Hippocampal formation (tissue), 2 donors: ENCODE results near the gene TBC1D8.
"Not testable (repeated sequence)": the region's sequence is repeated elsewhere in the genome, so short reads cannot be mapped to it uniquely, and the experiment has no call there.

Experiments
- DNase-seq, 2 donors: peaks; one replicate each; lab custom pipeline; 2025; lab: John Stamatoyannopoulos, UW

TBC1D8 gene

DNA sequence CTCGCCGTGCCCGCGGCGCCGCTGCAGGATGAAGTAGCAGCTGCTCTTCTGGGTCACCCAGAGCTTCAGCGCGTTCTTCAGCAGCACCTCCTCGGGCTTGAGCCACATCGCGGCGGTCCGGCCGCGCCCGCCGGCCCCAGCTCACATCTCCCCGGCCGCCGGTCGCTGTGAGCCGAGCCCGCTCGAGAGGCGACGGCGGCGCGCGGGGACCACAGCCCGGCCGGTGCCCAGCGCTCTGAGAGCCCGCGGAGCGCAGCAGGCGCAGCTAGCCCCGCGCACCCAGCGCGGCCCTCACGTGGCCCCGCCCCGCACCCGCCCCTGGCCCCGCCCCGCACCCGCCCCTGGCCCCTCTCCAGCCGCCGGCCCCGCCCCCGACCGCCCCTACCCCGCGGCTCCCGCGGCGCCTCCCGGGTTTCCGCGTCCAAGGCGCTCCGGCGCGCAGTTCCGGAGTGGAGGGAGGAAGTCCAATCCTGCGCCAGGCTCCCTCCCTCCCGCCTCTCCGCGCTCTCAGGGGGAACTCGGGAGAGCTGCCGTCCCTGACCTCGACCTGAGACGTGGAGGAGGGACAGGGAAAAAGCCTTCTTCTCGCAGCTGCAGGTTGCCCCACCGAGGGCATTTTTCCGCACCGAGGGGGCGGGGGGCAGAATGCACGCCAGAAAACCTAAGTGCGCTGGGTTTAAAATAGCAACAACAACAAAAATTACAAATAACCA lies at the start of gene TBC1D8:
Gene TBC1D8, minus strand, starts transcription at position 237 of the 713 bp plus-strand sequence. Its CDS starts 129 bp downstream, at position 108.
- DNase-seq, result peak; percentile 44 to 85

DNA sequence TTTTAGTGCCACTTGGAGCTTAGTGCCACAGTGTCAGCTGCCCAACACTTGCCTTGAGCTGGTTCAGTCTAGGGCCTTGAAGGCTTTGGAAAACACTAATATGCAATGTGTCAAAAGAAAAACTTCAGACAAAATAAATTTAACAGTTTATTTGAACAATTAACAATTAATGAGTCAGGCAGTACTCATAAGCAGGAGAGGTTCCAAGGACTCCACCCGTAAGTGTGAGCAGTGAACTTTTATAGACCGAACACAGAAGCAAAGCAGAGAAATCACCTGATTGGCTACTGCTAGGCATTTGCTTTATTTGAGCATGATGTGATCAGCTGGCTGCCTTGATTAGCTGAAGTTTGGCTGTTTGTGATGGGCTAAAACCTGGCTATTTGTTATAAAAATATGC lies 49.5 kb upstream of the TBC1D8 start:
- no peak for DNase-seq

DNA sequence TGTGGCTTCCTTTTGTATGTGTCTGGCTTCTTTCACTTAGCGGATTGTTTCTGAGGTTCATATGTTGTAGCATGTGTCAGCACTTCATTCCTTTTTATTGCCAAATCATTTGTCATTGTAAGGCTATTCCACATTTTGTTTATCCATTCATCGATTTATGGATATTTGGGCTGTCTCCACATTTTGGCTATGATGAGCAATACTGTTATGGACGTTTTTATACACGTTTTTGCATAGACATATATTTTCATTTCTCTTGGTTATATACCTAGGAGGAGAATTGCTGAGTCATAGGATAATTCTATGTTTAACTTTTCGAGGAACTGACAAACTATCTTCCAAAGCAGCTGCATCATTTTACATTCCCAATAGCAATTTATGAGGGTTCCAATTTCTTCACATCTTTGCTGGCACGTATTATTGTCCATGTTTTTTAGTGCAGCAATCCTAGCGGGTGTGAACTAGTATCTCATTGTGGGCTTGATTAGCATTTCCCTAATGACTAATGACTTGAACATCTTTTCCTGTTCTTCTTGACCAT lies 48.1 kb upstream of the TBC1D8 start:
- no peak for DNase-seq

DNA sequence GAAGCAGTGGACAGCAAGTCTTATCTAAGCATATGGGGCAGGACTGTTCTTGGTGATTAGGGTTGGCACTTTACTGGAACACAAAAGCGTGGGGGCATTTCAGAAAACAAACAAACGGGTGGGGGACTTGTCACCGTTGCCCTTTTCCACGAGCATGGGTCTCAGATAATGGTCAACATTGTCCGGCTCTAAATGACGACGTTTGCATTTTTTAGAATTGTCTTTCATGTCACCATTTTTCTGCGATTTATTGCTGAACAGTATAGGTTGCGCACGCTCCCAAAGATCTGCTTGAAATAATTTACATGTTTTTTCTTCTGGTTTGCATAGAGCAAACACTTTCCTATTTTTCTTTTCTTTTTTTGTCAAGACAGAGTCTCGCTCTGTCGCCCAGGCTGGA lies 46.6 kb upstream of the TBC1D8 start:
- no peak for DNase-seq

DNA sequence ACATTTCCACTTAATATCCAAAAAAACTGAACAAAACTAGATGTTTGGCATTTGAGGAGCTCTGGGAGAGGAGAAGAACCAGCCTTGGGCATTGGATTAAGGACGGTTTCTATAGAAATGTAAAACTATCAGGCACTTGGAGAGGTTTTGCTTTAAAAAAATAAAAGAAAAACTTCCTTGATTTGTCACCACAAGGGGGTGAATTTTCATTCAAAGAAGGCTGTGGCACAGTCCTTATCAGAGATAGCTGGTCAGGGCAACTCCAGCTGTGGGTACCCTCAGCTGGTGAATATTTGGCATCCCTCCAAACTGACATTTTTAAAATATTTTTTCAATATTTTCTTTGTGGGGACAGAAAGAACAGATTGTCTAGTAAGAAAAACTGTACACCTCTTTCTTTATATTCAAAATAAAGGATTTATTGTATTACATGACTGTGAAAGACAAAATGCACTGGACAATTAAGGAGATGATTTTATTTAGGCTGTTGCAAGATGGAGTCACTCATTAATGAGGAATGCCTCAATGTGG lies 46.1 kb upstream of the TBC1D8 start:
- no peak for DNase-seq

DNA sequence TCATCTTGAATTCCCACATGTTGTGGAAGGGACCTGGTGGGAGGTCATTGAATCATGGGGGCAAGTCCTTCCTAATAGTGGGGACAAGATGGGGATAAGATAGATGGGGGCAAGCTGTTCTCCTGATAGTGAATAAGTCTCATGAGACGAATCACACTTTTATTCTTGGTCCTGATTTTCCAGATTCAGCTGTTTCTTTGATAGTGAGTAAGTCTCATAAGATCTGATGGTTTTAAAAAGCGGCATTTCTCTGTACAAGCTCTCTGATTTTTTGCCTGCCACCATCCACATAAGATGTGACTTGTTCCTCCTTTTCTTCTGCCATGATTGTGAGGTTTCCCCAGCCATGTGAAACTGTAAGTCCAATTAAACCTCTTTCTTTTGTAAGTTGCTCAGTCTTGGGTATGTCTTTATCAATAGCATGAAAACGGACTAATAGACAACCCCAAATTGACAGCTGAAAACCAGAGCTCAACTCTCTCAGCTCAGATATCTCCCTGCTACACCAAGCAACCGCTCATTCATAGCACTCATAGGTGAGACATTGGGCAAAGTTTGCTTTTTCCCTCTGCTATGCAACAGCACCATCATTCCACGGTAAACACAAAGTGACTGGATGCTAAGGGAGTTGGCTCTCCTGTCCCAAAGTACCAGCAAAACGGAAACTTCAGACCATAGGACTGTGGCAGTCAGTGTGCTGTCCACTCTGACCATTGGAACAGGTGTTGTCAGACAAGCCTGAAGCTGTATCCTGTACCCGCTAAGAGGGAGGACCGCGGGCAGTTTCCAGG lies 44.9 kb upstream of the TBC1D8 start:
- no peak for DNase-seq

DNA sequence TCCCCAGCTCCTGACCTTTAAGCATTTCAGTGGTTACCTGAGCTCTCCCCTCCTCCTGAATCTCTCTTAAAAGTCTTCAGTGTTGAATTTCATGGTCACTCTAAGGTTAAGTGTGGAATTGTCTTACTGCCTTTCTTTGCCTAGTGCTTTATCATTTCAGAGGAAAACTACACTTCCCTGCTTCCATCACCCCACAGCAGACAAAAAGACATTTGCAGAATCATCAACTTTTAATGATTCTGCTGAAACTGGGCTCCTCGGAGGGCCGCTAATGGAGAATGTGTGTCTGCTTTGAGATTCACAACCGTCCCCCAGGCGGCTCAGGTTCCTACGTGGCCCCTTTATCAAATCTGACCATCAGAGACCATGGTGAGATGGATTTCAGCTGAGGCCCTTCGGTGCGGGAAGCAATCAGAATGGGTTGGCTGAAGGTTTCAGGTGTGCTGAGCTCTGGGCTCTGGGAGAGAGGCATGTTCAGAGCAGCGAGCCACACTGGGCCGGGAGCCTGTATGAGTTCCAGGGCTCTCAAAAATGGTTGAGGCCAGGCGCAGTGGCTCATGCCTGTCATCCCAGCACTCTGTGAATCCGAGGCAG lies 41.9 kb upstream of the TBC1D8 start:
- no peak for DNase-seq

DNA sequence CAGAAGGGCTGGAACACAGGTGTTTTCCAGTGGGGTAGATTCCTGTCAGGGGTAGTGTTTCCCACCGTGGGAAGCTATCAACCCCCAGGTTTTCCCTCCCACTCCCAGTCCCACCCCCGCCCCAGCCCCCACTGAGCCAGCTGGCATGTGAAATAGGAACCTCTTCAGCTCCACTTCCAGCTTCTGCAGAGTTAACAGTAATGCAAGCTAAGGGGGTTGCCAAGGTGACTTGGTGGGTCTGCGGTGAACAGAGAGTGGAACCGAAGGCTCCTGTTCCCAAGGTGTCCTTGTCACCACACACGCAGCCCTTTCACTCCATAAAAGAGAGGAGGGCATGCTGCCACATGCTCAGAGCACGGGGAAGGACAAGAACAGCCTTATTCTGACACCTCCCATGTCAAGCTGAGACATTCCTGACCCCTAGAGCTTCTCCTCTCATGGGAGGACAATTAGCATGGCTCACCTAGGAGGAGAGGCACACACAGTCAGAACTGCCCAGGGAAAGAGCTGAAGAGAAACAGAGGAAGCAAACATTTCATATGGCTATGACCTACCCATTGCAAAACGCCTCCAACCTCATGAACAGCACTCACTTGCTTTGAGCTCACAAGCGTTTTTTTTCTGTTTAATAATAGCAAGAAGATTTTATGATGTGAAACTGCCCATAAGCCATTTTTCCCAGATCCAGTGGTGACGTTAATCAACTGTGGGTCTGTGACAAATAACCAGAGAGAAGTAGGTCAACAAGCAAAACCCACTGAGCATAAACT lies 39.8 kb upstream of the TBC1D8 start:
- no peak for DNase-seq

DNA sequence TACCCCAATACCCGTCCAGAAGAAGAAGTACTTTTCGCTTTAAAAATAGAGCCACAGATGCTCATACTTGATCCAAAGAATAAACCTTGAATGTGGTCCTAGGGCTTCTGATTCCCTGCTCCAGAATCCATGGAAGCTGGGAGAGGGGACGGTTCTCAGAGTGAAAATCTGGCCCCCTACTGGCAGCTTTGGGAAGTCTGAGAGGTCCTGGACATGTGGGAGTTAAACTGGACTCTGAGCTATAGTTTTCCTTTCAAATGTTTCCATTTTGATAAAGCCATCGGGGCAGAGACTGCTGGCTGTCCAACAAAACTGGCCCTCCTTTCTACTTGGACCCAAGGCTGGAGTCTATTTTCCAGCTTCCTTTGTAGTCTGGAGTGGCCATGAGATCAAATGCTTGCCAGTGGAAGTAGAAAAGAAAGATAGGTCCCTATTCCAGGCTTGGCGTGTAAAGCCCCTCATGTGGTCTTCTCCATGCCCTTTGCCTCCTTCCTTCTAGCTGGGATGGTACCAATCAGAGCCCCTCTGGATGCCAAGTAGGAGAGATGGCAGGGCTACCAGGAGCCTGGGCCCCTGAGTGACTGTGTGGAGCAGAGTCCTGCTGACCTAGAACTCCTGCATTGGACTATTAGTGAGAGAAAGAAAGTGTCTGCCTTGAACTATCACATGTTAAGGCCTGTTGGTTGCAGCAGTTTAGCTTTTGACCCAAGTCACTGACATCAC lies 37.7 kb upstream of the TBC1D8 start:
- DNase-seq, result no peak

DNA sequence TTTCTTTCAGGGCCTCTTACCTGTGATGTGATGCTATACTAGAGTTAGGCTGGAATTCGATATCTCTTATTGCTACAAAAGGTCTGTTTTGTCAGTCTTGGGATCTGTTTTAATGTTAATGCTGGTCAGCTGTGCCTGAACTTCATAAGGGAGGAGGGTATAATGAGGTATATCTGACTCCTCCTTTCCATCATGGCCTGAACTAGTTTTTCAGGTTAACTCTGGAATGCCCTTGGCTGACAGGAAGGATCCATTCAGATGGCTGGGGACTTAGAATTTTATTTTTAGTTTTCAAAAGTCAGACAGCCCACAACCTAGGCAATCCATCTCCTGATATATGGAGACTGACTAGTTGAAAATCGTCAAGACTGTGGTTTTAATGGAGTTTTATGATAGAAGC lies 35.9 kb upstream of the TBC1D8 start:
- DNase-seq, result no peak

DNA sequence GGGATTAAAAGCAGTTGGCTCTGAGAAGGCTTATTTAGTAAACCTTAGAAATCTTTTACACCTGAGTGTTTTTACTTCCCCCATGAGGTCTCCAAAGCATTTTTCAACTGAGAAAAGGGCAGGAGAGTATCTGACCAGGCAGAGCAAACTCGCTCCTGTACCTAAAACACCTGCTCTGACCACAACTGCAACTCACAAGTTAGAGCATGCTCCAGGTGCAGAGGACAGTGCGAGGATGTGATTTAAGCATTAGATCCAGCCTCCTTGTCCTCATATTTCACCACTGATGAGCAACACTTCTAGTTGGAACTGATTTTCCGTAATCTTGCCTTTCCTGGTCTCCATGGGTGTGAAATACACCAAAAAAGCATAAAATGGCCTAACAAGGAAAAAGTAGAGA lies 34.5 kb upstream of the TBC1D8 start:
- DNase-seq, result no peak

DNA sequence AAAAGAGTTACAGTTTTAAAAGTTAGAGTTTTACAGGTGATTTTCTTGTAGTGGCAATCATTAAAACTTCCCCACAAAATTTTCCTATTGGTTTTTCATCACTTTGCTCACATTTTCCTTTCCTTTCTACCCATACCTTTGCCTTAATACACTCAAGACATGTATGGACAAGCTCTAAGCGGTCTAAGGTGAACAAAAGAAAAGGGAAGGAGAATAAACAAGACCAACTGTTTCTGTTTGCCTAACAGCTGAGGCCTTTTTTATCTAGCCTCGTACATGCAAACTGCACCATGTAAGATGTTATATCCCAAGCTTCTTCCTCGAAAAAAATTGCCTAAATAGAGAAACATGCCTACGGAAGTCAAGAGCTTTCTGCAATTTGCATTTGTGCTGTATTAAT lies 33.9 kb upstream of the TBC1D8 start:
- DNase-seq, result no peak

DNA sequence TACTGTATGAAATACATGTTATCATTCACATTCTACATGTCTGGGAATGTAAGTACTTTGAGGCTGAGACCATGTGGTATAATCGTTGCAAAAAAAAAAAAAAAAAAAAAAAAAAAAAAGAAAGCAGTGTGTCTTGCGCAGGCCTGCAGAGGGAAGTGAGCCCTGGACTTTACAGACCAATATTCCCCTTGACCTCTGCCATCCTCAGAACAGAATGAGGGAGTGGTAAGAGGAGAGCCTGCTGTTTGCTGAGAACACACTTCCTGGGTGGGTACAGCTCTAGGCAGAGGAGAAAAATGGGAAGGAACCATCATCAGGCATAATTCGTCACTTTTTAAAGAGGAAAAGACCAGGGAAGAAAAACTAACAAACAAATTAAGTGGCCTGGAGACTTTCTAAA lies 28.8 kb upstream of the TBC1D8 start:
- DNase-seq, result no peak

DNA sequence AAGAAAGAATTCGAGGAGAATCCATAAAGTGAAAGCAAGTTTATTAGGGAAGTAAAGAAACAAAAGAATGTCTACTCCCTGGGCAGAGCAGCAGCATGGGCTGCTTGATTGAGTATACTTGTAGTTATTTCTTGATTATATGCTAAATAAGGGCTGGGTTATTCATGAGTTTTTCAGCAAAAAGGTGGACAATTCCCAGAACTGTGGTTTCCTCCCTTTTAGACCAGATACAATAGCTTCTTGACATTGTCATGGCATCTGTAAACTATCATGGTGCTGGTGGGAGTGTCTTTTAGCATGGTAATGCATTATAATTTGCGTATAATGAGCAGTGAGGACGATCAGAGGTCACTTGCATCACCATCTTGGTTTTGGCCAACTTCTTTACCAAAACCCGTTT lies 25.6 kb upstream of the TBC1D8 start:
- DNase-seq, result no peak

DNA sequence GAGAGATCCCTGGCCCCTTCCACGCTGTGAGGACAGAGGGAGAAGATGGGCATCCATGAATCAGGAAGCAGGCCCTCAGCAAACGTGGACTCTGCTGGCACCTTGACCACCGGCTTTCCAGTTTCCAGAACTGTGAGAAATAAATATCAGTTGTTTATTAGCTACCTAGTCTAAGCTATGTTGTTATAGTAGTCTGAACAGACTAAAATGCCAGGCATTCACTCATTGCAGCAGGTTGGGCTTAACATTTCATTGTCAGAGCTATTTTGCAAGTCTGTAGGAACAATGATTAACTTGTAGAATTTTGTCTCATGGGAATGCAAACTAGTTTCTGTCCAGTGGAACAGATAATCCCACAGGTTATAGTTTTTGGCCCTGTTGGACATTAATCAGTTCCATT lies 24.8 kb upstream of the TBC1D8 start:
- no peak for DNase-seq

DNA sequence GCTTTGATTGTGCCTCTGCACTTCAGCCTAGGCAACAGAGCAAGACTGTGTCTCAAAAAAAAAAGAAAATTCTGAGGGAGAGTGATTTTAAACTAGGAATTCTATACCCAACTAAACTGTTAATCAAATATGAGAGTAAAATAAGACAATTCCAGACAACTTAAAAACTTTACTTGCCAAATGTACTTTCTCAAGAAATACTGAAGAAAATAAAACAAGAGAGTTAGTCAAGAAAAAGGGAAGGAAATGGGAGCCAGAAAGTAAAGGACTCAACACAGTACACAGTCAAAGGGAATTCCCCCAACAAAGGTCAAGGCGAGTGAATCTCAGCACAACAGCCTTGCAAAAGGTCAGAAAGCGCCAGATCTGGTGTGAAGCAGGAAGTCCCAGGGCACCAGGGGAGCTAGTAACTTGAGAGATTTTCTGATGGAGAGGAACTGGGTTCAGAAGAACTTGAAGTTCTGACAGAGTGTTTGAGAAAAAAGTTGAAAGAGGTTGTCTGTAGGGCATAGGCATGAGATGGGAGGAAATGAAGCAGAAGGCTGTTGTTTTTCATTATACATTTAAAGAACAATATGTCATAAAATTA lies 22.6 kb upstream of the TBC1D8 start:
- DNase-seq, result no peak

DNA sequence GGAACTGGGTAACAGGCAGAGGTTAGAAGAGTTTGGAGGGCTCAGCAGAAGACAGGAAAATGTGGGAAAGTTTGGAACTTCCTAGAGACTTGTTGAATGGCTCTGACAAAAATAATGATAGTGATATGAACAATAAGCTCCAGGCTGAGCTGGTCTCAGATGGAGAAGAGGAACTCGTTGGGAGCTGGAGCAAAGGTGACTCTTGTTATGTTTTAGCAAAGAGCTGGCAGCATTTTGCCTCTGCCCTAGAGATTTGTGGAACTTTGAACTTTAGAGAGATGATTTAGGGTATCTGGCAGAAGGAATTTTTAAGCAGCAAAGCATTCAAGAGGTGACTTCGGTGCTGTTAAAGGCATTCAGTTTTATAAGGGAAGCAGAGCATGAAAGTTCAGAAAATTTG lies 18.6 kb upstream of the TBC1D8 start:
- DNase-seq, result not testable (repeated sequence)

DNA sequence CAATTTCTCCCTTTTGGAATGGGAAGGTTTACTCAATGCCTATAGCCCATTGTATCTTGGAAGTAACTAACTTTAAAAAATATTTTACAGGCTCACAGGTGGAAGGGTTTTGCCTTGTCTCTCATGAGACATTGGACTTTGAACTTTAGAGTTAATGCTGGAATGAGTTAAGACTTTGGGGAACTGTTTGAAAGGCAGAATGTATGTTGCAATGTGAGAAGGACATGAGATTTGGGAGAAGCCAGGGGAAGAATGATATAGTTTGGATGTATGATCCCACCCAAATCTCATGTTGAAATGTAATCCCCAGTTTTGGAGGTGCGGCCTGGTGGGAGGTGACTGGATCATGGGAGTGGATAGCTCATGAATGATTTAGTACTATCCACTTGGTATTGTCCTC lies 17.5 kb upstream of the TBC1D8 start:
- DNase-seq, result no peak

DNA sequence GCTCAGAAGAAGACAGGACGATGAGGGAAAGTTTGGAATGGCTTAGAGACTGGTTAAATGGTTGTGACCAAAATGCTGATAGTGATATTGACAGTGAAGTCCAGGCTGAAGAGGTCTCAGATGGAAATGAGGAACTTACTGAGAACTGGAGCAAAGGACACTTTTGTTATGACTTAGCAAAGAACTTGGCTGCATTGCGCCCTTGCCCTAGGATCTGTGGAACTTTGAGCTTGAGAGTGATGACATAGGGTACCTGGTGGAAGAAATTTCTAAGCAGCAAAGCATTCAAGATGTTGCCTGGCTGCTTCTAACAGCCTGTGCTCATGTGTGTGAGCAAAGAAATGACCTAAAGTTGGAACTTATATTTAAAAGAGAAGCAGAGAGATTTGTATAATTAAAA lies 16.4 kb upstream of the TBC1D8 start:
- DNase-seq, result not testable (repeated sequence)

DNA sequence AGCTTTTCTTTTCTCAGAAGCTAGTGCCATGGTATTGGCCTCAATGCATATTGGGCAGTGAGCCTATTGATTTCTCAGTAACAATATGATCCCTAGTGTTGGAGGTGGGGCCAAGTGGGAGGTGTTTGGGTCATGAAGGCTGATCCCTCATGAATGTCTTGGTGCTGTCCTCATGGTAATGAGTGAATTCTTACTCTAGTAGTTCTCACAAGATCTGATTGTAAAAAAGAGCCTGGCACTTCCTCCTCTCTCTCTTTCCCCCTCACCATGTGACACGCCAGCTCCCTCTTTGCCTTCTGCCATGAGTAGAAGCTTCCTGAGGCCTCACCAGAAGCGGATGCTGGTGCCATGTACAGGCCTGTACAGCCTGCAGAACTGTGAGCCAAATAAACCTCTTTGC lies 12.8 kb upstream of the TBC1D8 start:
- no peak for DNase-seq
